ENCODE measurements around the gene GPAM. TPM values are rescaled to one million over a fixed set of nuclear protein-coding genes. Genes with fewer than 3 reads are reported as not detected.

GPAM gene
- total and polyA plus RNA-seq, 2 of the 8 experiments (the other 6 are each of a cell fraction or from before 2014, with no cell fraction given): 5.5 to 15.5 TPM

DNA sequence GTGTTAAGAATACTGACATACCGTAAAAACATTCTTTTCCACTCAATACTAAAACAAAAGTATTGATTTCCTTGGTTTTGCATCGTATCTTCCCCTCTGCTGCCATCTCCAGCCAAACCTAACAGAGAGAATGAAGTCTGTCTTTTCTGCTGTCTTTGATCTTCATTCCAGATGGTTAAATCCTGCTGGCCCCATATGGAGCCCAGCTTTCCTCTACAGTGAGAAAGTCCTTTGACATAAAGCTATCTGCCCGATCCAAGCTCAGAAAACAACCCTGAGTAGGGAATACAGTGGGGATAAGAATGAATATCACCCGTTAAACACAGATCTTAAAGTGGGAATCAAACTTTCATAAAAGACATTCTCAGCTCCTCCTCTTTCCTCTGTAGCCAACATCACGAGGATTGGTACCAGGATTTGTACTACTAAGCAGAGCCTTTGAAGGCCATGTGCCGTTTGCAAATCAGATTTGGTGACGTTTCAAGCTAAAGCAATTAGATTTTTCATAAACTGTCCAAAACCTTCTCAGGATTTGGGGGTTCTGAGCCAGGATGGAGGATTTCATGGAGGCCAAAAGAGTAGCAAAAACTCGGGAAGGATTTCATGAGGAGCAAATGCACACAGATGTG, 30.8 kb upstream of the GPAM start (continued):
- TF ChIP-seq CBX5 (IDR thresholded peaks at IDR 0.05; ENCODE audit: low read depth, low read length): no peak
- TF ChIP-seq CHD2 (IDR thresholded peaks at IDR 0.05; ENCODE audit: low read length): no peak
- TF ChIP-seq RXRA (IDR thresholded peaks at IDR 0.05; ENCODE audit: insufficient read depth, low read depth, low read length): no peak
- no peak for TF ChIP-seq SP2 (IDR thresholded peaks at IDR 0.05; ENCODE audit: low read length)
- no peak for TF ChIP-seq CBX8 (IDR thresholded peaks at IDR 0.05; ENCODE audit: borderline replicate concordance, low read depth, low read length)
- no peak for TF ChIP-seq PHF8 (conservative IDR thresholded peaks at IDR 0.05; ENCODE audit: low read depth, low read length)

Measured in H1 (cell line).